Brain microvascular endothelial cell (primary cell): ENCODE measurements around the gene SMAD5.

Experiments
- DNase-seq: peaks from one replicate; pipeline ENCODE4 v3.0.0-alpha.2; 2020
- H3K27ac ChIP-seq: fragments of 250-450 bp; sonication (Bioruptor Pico); 2 replicates; pipeline ENCODE4 v1.5.1; 2020; ENCODE audit warnings: mild to moderate bottlenecking, moderate library complexity
- H3K27me3 ChIP-seq: fragments of 250-450 bp; sonication (Bioruptor Pico); replicated peaks from 2 replicates; pipeline ENCODE4 v1.5.1; 2020; ENCODE audit warnings: mild to moderate bottlenecking
- H3K36me3 ChIP-seq: fragments of 250-450 bp; sonication (Bioruptor Pico); replicated peaks from 2 replicates; pipeline ENCODE4 v1.5.1; 2020; ENCODE audit warnings: mild to moderate bottlenecking
- H3K4me3 ChIP-seq: 2 replicates; pipeline ENCODE4 v1.5.1; 2011; ENCODE audit warnings: low read depth, mild to moderate bottlenecking, control low read depth, low read length, moderate library complexity
- in situ Hi-C: cut with HindIII; loops from 2 replicates; pipeline ENCODE4 v1.10.0; 2017; ENCODE audit warnings: low sequenced_read_pairs, low pct_ligation_motif_present
- TF ChIP-seq, protein P1 (sequence below): IDR thresholded peaks from 2 replicates; pipeline ENCODE4 v1.5.1; 2011; ENCODE audit warnings: low read depth, mild to moderate bottlenecking, moderate library complexity, low read length, control low read depth, inconsistent platforms; ENCODE audit errors: missing control alignments

SMAD5 gene

DNA sequence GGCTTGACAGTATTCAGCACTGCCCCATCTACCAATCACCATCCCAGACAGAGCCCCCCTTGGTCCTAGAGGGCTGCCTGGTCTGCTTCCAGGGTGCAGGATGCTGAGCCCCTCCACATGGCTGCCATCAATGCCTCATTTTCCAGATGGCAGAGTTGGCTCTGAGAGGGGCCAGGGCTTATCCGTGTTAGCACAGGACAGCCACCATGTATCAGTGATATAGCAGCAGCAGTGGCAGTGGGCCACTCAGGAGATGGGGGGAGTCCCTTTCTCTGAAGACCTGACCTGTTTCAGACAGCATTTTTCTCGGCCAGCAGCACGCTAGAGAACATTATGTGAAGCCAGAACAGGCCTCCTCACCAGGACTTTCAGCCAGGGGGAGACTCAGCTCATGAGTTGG is 61.9 kb downstream of the SMAD5 start:
- no peak overlapping the region for H3K27ac ChIP-seq
- DNase-seq = no peak
- H3K36me3 ChIP-seq = no peaks in the 10 kb centered on the region
- TF ChIP-seq, protein P1, sequence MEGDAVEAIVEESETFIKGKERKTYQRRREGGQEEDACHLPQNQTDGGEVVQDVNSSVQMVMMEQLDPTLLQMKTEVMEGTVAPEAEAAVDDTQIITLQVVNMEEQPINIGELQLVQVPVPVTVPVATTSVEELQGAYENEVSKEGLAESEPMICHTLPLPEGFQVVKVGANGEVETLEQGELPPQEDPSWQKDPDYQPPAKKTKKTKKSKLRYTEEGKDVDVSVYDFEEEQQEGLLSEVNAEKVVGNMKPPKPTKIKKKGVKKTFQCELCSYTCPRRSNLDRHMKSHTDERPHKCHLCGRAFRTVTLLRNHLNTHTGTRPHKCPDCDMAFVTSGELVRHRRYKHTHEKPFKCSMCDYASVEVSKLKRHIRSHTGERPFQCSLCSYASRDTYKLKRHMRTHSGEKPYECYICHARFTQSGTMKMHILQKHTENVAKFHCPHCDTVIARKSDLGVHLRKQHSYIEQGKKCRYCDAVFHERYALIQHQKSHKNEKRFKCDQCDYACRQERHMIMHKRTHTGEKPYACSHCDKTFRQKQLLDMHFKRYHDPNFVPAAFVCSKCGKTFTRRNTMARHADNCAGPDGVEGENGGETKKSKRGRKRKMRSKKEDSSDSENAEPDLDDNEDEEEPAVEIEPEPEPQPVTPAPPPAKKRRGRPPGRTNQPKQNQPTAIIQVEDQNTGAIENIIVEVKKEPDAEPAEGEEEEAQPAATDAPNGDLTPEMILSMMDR = no peak
- in situ Hi-C loops = loop anchor here (25.0 kb wide), 1 partner anchor 307 kb away; the partner anchor contains the start of gene IL9
- H3K4me3 ChIP-seq = no peak overlapping the region
- H3K27me3 ChIP-seq = peaks cover 33% of the 10 kb centered on the region

DNA sequence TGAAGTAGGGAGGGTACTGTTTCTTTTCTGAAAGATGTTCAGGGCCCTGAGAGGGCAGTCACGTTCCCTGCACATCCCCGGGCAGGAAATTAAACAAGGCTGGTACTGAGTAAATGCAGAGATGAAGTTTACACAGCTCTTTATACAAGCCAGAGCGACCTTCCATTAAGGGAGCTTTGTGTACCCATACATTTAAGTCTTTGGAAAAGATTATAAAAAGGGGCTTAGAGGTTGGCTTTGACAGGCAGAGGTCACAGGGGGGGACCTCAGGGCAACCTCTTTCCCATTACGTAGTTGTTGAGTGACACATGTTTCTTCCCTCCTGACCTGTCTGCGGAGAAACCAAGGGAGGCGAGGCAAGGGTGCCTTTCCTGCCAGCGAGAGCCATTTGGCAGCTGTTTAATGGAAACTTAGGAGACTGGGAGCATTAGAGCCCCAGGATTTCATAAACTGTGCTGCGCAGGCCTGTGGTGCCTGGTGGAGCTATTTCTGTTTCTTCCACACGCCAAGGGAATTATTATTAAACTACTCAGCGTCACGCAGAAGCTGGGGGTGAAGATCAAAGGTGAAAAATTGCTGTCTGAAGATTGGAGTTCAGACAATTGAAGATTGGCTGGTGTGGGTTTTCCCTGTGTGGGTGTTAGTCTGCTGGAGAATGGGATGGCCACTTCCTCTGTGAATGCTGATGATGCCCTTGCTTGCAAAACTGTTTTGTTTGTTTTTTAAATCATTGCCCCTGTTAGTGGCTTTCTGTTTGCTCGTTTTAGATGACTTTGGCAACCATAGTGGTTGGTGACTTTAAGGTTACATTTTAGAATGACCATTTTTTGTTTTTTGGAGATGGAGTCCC is 63.6 kb downstream of the SMAD5 start:
- Histone ChIP-seq H3K27ac (no peak overlapping the region), H3K36me3 (no peaks in the 10 kb centered on the region), H3K4me3 (no peak overlapping the region), H3K27me3 (peaks cover 32% of the 10 kb centered on the region)
- in situ Hi-C loops = loop anchor here (25.0 kb wide), 1 partner anchor 309 kb away; the partner anchor contains the start of gene IL9
- TF ChIP-seq, protein P1 = no peak
- DNase-seq = no peak

DNA sequence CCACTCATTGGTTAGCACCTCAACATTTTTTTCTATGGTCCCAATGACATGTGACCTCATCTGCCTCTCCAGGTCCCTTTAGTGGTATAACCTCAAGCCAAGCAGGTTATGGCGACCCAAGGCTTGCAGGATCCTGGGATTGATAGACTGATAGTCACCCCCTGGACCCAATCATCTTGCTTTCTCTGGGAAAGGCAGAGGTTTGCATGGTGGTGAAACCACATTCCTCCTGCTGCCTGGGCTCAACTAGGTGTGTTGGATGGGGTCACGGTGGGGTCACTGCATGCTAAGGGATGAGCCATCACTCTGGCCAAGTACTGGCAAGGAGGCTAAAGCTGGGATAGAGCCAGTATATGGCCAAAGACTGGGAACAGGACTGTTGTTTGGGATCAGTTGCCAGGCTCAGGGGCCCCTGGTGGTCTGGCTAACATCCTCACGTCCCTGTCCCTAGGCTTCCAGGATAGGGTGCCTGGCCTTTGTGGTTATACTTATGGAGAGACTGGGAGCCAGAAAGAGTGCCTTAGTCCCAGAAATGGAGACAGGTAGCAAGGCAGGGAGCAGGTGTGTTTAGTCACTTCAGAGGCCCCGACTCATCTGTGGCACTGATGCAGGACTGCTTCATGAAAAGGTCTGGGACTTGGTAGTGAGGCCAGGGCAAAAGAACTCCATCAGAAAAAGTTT is 65.0 kb downstream of the SMAD5 start:
- H3K27me3 ChIP-seq = peaks cover 24% of the 10 kb centered on the region
- H3K4me3 ChIP-seq = no peak overlapping the region

DNA sequence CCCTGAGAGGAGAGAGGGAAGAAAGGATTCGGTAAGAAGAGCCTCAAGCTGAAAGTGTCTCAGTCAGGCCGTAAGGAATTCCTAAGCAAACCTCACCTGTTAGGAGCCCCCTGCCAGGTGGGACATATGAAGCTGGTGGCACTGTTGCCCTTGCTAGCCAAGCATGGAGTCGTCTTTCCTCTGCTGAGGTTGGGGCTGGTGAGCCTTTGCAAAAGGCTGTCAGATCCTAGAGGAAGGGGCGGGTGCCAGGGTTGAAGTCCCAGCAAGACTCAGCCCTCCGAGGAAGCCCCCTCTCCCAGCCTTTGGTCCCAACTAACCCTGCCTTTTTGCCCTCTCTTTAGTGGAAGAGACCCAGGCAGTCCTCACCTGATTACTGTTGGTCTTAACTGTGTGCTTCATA is 65.8 kb downstream of the SMAD5 start:
- no peaks in the 10 kb centered on the region for H3K36me3 ChIP-seq
- H3K27ac ChIP-seq = no peak overlapping the region
- H3K27me3 ChIP-seq = peaks cover 16% of the 10 kb centered on the region
- in situ Hi-C loops = loop anchor here (25.0 kb wide), 1 partner anchor 311 kb away; the partner anchor contains the start of gene IL9
- TF ChIP-seq, protein P1 = no peak
- no peak overlapping the region for H3K4me3 ChIP-seq
- DNase-seq = no peak

More for the DNA sequence above, 65.0 kb downstream of the SMAD5 start:
- TF ChIP-seq, protein P1 = no peak
- in situ Hi-C loops = loop anchor here (25.0 kb wide), 1 partner anchor 310 kb away; the partner anchor contains the start of gene IL9
- H3K27ac ChIP-seq = no peak overlapping the region
- no peak for DNase-seq
- H3K36me3 ChIP-seq = no peaks in the 10 kb centered on the region

DNA sequence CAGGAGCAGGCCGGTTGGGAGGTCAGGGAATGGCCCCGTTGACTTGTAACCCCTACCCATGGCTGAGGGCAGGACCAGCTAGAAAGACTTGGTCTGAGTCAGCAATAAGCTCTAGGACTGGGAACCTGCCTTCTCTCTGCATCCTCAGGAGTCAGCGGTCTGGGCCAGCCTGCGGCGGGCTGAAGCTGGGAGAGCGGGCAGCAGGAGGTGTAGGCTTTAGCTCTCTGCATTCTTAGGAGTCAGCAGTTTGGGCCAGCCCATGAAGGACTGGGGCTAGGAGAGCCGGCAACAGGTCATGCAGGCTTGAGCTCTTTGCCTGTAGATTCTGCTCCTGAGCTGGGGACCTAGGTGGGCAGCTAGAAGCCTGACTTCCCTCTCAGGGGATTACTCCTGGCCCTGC is 66.8 kb downstream of the SMAD5 start:
- Histone ChIP-seq H3K36me3 (no peaks in the 10 kb centered on the region), H3K27ac (no peak overlapping the region), H3K27me3 (peaks cover 10% of the 10 kb centered on the region), H3K4me3 (no peak overlapping the region)
- in situ Hi-C loops = loop anchor here (25.0 kb wide), 1 partner anchor 312 kb away; the partner anchor contains the start of gene IL9
- TF ChIP-seq, protein P1 = no peak
- DNase-seq = no peak
